DMS 273 (cell line): ENCODE measurements around the gene FXYD5.
"Not testable (repeated sequence)": the region's sequence is repeated elsewhere in the genome, so short reads cannot be mapped to it uniquely, and the experiment has no call there.

Experiments used
- DNase-seq: peaks from one replicate; lab custom pipeline; 2025; ENCODE audit not compliant: unreplicated experiment; lab: John Stamatoyannopoulos, UW

Gene FXYD5

DNA sequence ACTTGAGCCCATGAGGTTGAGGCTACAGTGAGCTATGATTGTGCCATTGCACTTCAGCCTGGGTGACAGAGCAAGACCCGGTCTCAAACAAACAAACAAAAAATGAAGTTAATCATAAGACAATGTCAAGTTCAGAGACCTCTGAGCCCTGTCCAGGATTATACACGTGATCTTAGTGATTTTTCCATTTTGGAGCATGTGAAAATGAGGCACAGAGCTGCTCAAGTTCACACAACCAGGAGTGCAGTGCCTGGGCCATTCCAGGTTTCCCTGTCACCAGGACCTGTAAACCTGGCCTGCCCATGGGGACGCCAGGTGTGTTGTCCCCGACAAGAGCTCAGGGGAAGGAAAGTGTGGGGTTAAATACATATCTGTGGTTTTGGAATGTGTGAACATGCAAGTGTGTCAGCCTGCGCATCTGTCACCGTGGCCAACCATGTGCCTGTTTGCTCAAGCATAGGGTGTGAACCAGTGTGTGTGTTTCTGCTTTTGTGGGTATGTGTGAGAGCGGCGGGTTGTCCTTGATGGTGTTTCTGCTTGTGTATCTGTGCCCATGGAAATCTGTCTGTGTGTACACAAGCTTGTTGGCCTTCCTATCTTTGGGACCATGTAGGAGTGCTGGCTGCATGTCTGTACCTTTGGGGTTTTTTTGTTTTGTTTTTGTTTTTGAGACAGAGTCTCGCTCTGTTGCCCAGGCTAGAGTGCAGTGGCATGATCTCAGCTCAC lies 17.4 kb upstream of the FXYD5 start:
- DNase-seq: no peak

DNA sequence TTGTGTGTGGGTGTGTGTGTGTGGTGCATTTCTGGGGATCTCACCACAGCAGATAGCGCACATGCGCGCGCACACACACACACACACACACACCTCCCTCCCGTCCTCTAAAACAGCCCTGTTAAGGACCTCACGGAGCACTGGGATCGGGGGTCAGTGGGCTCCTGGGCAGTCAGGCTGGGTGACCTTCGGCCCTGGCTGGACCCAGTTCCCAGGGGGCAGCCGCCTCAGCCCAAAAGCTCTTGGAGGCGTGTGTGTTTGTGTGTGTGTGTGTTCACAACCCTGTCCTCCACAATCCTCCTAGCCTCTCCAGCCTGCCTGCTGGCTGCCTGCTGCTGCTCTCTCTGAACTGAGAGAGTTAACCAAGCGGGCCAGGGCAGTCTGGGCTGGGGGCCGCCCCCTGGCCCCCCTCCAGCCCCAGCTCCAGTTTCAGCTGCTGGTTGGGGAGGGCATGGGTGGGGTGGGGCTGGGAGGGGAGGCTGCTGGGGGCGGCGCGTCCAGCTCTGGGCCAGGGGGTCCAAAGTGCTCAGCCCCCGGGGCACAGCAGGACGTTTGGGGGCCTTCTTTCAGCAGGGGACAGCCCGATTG lies 16.1 kb upstream of the FXYD5 start, which contains the start of gene FXYD1:
Gene FXYD1 (plus strand): TSS at position 520 of the 588 bp plus-strand sequence. CDS start 1,256 bp downstream, outside the sequence.
- DNase-seq: peak; percentile 54

- peak; percentile 37 for DNase-seq
Observed at GRCh38 chr19:35140207-35140961, 14.2 kb upstream of the FXYD5 start.

GRCh38 chr19:35140962-35141836 lies 13.3 kb upstream of the FXYD5 start:
- peak; percentile 93 for DNase-seq

DNA sequence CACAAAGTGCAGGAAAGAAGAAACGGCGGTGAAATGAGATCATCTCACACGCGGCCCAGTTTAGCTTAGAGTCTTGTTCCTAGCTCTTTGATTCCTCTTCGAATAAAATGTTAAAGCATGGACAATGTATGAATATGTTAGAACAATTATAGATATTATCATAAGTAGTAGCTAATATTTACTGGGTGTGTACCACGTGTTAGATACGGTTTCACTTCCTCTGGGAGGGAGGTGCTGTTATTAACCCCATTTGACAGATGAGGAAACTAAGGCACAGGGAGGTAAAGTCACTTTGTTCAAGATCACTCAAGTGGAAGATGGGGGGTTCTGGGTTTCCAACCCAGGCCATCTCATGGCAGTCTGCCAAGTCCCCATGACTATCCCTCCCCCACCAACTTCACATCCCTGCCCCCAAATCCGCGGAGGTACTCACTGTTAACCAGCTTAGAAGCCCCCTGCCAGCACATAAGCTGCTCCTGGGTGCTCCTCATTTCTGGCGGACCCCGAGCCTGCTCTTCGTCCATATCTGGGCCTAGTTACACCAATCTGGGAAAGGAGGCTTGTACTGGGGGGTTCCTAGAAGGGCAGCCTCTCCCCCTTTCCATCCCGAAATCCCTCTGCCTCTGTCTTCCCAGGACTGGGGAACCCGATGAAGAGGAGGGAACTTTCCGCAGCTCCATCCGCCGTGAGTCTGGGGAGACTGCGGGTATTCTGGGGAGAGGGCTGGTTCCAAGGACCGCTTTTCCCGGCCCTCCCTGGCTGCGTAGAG lies 12.5 kb upstream of the FXYD5 start:
- peak; percentile 59 for DNase-seq

GRCh38 chr19:35142606-35143230 lies 11.8 kb upstream of the FXYD5 start:
- DNase-seq: peak; percentile 84

GRCh38 chr19:35143231-35143715 lies 11.3 kb upstream of the FXYD5 start, which contains the start of gene FXYD7:
FXYD7 (plus strand) TSS chr19:35143255; CDS start chr19:35143334, 79 bp downstream.
- peak; percentile 67 for DNase-seq

DNA sequence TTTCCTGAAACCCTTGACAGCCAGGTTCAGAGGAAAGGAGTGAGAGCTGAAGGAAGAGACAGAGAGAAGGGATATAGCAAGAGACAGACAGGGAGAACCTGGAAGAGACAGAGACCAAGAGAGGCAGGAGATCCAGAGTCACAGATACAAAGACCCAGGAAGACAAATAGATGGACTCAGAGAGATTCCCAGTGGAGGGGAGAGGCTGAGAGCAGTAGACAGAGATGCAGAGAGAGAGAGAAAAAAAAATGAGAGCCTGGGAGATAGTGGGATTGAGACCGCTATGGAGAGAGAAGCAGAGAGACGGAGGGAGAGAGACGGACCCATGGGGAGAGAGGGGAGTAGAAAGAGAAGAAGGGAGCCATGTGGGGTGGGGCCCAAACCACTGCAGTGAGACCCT lies 10.7 kb upstream of the FXYD5 start:
- DNase-seq: no peak

- DNase-seq: no peak
Observed at GRCh38 chr19:35144259-35144599, 10.3 kb upstream of the FXYD5 start.

DNA sequence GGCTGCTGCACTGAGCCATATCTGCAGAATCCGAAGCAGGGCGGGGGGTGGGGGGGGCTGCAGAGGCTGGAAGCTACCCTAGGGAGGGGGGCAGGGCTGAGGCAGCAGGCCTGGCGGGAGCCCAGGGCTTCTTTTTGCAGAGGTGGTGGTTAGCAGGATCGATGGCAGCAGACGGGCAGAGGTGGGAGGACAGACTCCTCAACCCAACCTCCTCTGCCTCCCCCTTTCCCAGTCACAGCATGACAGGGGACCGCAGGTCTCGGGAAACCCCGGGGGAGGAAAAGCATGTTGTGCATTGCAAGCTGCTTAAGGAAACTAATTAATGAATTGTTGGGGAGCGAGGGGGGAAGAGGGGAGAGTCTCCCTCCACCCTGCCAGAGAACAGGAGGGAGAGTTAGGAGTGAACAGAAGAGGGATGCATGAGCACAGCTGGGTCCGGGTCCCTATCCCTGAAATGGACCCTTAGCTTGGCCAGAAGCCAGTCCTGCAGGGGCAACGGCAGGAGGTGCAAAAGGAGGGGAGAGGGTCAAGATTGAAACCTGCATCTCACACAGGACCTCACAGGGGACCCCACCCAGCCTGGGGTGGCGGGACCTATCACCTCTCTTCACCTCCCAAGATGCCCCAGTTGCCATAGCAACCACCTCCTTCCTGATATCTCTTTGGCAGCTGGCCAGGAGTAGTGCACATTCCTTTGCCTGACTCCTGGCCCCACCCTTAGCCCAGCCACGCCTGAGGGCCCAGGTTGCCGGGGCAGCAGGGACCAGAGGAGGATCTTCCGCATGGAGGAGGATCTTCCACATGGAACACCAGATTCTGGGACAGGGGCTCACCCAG lies 9.7 kb upstream of the FXYD5 start:
- peak; percentile 85 for DNase-seq

DNA sequence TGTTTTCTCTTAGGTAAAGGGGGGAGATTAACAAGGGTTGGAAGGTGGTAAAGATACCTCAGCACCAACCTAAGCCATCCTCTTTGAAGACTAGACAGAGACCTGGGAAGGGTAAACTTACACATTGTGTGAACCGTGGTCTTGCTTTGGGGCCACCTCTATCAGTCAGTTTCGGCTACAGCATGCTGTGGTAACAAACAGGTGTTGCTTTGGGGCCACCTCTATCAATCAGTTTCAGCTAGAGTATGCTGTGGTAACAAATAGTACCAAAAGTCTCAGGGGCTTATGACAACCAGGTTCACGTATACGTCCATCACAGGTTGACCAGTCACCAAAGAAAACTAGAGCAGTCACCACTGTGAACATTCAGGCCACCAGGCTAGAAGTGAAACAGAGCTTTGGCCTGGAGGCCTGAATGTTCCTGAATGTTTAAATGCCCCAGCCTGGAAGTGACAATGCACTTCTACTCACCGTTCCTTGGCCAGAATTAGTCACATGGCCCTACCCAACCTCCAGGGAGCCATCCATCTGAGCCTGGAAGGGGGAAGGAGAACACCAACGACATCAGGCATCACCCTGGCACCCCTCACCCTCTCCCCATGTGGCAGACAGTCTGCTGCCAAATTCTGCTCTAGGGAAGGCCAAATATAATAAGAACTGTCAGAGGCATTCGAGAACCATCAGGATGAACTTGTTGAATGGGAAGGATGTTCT lies 7.6 kb upstream of the FXYD5 start:
- no peak for DNase-seq

DNA sequence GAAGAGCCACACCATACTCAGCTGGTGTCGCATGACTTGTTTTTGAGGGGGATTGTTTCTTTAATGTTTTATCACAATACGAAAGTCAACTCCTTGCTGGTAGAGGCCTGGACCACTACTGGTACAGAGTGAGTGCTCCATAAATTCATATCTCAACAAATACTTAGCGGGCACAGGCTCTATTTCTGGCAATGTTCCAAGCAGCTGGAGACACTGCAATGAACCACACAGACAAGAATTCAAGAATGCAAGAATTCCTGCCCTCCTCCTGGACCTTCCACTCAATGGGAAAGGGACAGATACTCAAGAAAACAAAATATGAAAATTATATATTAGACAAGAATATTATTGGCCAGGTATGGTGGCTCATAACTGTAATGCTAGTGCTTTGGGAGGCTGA lies 5.1 kb upstream of the FXYD5 start:
- no peak for DNase-seq

DNA sequence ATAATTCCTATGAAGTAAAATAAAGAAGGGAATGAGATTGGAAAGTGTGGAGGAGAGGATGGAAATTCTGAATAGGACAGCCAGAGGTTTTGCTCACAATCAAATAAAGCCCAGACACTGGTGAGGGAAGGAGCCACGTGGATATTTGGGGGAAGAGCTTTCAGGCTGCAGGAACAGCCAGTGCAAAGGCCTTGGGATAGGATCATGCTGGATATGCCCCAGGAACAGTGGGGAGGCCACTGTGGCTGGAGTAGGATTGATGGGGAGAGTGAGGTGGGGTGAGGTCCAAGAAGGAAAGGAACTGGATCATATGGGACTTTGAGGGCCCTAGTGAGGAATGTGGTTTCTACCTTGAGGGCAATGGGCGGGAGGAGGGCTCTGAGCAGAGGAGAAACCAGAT lies 4.1 kb upstream of the FXYD5 start:
- no peak for DNase-seq

DNA sequence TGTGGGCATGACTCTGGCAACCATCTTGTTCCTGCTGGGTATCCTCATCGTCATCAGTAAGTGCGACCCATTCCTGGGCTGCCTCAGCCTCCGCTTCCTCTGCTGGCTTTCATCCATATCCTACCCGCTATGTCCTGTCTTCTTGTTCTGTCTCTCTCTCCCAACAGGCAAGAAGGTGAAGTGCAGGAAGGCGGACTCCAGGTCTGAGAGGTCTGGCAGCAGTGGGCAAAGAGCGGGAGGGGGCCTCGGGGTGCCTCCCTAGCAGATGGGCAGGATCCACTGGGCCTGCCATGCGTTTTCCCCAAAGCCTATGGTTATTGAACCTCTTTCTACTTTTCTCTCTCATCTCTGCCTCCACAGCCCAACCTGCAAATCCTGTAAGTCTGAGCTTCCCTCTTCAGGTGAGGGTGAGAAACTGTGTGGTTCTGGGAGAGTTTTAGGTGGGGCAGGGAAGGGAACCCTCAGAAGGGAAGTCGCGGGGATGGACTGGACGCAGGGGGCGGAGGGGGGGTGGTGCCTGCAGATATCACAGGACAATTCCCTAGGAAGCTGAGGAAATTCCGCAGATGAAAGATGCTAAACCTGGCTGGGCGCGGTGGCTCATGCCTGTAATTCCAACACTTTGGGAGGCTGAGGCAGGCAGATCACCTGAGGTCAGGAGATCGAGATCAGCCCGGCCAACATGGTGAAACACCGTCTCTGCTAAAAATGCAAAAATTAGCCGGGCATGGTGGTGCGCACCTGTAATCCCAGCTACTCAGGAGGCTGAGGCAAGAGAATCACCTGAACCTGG lies 3.1 kb upstream of the FXYD5 start:
- DNase-seq: peak; percentile 28

DNA sequence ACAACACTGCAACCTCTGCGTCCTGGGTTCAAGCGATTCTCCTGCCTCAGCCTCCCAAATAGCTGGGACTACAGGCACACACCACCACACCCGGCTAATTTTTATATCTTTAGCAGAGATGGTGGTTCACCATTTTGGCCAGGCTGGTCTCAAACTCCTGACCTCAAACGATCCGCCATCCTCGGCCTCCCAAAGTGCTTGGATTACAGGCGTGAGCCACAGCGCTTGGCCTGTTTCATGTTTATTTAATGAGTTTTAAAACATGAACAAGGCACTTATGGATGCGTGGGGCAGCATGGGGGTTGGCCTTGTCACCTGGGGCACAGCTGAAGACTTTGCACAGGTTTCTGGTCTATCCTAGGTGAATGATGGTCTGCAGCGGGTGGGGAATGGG lies 1.4 kb upstream of the FXYD5 start:
- DNase-seq: not testable (repeated sequence)

- peak; percentile 80 for DNase-seq
Observed at GRCh38 chr19:35153701-35154524, 622 bp upstream of the FXYD5 start.
